NOMO-1 treated with DMSO at 0.1 percent for 48 hours (cell line): ENCODE measurements around the gene CCM2L.

Source experiments
- DNase-seq: peaks from one replicate; lab custom pipeline; 2025; ENCODE audit not compliant: unreplicated experiment; lab: John Stamatoyannopoulos, UW

CCM2L gene

DNA sequence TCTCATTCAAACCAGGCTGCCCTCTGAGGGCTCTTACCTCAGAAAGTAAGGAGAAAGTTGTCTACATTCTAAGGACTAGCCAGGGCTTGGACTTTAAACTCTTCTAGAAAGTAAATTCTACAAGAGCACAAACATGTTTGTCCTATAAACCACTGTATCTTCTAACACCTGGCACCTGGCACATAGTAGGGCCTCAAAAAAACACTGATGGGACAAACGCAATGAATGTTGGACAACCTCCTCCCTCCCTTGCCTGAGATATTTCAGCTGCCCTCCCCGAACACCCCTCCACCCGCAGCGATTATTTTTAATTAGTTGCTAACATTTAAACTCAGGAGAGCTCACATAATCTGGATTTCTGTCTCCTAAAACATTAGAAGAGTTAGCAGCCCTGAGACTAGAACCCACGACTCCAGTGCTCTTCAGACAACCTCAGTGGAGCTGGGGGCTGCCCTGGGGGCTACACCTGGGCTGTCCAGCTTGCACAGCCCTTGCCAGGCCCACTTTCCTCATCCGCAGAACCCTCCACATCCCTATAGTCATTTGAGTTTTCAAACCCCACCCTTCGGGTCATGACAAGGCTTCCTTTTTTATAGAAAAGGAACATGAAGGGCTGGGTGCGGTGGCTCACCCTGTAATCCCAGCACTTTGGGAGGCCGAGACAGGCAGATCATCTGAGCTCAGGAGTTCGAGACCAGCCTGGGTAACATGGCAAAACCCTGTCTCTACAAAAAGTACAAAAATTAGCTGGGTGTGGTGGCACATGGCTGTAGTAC is 46.7 kb downstream of the CCM2L start:
- no peak for DNase-seq

DNA sequence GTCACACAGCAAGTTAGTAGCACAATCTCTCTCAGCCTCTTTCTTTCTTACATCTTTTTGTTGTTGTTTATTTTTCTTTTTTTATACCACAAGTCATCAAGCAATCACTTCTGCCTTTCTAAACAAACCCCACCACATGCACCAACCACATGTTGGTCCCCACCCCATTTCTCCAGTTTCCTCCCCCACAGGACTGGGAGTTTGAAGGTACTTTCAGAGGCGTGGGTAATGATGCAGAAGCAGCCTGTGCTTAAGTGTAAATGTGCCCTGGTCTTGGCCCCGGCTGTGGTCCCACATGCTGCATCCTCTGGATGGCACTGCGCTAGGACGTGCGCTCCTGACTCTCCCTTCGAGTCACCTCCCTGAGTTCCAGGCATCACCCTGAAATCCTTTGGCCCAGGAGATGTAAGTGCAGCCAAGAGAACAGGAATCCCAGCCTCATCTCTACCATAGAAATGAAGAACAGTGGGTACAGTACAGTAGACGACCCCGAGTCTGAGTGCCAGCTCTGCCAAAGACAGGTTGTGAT is 47.5 kb downstream of the CCM2L start:
- no peak for DNase-seq

DNA sequence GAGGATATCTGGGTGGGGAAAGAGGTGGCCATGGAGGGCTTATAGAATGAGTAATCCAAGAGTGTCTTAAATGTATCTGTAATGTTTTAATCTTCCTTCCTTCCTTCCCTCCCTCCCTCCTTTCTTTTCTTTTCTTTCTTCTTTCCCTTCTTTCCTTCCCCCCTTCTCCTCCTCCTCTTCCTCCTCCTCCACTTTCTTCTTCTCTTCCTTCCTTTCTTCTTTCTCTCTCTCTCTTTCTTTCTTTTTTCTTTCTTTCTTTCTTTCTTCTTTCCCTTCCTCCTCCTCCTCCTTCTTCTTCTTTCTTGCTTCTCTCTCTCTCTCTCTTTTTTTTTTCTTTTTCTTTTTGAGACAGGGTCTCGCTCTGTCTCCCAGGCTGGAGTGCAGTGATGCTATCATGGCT is 49.0 kb downstream of the CCM2L start:
- DNase-seq, result no peak

DNA sequence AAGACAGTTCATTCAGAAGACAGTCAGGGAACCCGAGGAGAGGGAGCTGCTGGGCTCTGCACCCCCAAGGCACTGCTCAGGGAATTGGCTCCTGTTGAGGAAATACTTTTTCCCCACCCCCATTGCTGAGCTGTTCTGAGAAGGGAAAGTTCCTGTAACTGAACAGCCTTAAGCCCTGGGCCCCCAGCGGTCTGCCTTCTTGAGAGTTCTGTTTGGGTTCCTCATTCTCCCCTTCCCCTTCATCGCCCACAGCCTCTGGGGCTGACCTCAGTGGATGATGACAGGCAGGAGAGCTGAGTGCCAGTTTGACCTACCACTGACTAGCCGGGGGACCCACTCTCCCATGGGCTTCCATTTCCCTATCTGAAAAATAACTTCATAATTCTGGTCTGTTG is 52.5 kb downstream of the CCM2L start:
- DNase-seq, result peak; percentile 93

DNA sequence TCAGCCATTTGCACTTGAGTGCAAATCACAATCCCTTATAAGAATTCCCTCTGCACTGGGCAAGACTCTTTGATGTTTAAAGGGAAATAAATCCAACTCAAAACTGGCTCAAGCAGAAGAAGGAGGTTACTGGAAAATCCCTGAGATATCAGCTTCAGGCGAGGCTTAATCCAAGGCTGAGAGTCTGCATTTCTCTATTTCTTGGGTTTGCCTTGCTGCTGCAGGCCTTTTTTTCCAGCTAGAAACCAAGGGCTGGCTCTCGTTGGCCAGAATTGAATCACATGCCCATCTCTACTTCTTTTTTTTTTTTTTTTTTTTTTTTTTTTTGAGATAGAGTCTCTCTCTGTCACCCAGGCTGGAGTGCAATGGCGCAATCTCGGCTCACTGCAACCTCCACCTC is 53.5 kb downstream of the CCM2L start:
- peak; percentile 65 for DNase-seq

DNA sequence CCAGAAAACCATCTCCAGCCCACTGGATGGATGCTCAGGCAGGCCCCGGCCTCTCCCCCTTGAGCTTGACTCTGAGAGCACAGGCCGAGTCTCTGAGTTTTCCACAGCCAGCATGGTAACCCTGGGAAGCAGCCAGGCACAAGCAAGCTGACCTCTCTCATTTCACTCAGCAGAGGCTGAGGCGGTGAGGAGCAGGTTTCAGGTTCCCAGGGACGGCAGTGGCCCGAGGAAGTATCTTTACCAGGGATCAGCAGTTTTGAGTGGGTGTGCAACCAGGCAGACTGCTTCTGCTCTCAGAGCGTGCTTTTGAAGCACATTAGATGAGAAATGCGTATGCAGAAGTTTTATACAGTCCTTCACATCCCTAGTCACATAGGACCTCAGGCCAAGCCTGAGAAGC is 54.4 kb downstream of the CCM2L start:
- no peak for DNase-seq

DNA sequence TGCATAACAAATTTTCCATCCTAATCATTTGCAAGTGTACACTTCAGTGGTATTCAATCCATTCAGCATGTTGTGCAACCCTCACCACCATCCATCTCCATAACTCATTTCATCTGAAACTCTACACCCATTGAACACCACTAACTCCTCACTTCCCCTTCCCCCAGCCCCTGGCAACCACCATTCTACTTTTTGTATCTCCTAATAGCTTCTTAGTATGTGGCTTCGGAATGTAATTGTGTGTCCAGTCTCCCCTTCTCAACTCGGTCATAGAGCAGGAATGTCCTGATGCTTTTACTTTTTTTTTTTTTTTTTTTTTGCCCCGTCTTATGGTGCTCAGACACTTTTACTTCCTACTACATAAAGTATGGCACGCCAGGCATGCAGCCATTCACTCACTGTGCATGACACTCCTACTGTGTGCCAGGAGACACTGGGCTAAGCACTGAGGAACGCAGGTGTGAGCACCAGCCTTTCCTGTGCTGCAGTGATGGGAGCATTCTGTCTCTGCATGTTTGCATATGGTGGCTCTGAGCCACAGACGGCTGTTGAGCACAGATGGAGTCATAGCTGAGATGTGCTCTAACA is 57.1 kb downstream of the CCM2L start:
- peak; percentile 73 for DNase-seq

DNA sequence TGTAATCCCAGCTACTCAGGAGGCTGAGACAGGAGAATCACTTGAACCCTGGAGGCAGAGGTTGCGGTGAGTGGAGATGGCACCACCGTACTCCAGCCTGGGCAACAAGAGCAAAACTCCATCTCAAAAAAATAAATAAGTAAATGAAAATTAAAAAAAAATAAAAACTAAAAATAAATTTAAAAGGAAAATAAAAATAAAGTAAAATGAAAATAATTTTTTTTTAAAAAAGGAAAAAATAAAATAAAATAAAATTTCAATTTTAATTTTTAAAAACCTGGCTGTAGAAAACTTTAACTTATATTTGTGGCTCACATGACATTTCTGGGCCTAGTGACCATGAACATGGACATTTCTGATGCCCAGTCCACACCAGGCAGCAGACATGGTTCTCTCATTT is 57.9 kb downstream of the CCM2L start:
- no peak for DNase-seq

DNA sequence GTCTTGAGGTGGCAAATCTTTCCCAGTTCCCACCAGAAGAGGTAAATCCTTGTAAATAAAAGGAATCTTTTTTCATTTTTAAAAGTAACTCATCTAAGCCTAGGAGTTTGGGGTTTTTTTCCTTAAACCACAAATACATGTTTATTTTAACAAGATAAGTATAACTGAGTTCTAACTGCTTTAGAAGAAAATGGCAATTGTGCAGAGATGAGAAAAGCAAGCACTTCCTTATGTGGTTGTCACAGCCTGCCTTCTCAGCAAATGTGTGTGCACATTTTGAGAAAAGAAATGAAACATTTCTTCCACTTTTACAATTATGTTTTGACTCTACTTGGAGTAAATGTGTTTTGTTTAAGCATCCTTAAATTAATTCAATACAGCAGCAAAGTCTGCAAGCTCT is 59.5 kb downstream of the CCM2L start:
- no peak for DNase-seq

DNA sequence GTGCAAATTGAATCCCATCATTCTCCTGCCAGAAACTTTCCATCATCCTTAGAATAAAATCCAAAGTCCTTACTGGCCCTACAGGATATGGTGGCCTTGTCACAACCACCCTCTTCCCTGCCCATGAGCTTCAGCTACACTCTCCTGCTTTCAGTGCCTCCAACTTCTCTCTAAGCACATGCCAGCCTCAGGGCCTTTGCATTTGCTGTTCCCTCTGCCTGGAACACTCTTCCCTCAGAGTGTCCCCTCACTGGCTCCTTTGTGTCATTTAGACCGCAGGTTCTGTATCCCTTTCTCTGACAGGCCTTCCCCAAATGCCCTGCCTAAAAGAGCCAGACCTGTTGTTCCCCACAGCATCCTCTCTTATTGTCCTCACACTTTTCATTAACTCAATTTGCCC is 60.0 kb downstream of the CCM2L start:
- no peak for DNase-seq

DNA sequence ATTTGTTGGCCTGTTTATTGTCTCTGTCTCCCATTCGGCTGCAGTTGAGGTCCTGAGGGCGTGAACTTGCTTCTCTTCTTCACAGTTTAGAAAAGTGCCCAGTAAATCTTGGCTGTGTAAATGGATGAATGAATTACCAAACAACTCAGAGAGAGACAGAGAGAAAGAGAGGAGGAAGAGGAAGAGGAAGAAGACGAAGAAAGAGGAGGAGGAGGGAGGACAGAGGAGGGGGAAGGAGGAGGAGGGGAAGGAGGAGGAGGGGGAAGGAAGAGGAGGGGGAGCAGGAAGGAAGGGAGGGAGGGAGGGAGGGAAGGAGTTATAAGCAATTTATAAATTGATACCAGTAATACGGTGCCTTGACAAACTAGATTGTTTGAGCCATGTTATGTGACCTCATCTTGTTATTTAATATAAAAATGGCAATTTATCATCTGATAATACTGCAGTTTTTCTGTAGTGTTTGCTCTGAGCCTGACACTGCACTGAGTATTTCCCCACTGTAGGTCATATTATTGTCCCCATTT is 60.5 kb downstream of the CCM2L start:
- DNase-seq, result no peak

DNA sequence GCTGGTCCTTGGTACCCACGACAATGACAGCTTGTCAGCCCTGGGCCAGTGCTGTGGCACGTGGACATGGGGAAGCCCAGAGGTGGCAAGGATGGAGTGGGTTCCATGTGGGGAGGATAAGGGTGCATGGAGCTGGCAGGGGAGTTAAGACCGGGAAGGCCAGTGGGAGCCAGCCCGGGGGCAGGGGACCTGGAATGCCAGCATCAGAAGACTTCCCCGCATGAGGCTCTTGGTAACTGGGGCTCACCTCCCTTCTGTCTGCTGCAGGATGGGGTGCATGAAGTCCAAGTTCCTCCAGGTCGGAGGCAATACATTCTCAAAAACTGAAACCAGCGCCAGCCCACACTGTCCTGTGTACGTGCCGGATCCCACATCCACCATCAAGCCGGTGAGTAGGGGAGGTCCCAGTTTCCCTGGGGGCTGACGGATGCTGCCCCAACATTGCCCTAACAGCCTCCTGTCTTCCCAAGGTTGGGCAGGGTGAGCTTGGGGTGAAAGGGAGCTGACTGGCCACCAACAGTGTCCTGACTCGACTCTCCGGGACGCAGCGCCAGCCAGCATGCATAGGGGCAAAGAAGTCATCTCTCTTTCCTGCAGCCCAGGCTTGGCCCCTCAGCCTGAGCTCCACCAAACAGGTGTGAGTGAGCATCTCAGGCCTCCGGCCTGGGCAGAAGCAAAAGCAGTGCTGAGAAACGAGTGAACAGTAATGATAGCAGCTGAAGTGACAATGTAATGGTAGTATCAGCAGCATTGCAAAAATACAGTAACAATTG is 61.3 kb downstream of the CCM2L start:
- DNase-seq, result no peak

DNA sequence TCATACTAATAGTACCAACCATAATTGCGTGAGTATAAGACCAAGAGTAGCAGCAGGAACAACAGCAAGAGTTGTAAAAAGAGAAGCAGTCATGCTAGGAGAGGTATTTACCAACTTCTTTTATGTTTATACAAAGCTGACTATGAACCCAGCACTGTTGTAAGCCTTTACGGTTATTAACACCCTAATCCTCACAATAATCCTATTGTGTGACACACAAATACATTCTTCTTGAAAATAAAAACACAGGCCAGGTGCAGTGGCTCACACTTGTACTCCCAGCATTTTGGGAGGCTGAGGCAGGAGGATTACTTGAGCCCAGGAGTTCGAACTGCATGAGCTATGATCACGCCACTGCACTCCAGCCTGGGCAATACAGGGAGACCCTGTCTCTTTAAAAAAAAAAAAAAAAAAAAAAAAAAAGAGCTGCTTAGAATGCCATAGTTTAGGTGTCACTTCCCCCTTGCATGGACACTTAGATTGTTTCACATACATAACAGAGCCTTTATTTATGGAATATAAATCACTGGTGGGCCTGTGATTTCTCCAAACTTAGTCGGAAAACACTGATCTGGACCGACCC is 62.0 kb downstream of the CCM2L start:
- DNase-seq, result no peak

DNA sequence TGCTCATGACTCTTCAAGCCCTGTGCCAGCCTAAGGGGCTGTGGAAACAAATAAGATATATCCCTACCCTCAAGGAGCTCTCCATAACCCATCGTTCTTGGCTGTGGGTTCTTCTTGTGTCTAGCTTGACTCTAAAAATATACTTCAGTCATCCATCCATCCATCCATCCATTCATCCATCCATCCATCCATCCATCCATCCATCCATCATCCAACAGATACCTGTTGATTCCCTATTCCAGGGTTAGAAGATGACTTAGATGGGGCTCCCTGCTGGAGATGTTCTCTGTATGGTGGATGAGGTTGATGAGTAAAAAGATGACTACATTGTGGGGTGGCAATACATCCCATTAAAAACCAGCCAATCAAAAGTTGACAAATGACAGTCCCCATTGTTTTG is 65.3 kb downstream of the CCM2L start:
- no peak for DNase-seq

DNA sequence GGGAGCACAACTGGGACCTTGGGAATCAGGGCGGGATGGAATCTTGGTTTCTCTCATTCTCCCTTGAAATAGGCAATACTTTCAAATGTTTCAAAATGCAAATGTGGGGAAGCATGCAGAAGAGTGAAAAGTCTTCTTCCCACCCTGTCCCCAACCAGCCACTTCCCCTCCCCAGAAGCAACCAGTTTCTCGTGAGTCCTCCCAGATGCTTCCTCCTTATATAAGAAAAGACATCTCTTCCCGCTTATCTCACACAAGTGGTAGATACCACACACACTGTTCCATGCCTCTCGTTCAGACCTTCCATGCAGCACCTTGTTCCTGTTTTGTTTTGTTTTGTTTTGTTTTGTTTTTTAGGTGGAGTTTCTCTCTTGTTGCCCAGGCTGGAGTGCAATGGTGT is 67.0 kb downstream of the CCM2L start:
- no peak for DNase-seq

DNA sequence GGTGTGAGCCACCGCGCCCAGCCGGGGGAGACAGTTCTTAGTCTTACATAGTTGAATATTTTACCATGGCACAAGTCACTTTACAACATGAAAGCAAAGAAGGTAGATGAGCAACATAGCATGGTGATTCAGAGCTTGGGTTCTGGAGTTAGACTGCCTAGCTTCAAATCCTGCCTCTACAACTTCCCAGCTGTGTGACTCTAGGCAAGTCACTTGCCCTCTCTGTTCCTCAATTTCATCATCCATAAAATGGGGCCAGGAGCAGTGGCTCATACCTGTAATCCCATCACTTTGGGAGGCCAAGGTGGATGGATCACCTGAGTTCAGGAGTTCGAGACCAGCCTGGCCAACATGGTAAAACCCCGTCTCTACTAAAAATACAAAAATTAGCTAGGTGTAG is 68.1 kb downstream of the CCM2L start:
- no peak for DNase-seq

DNA sequence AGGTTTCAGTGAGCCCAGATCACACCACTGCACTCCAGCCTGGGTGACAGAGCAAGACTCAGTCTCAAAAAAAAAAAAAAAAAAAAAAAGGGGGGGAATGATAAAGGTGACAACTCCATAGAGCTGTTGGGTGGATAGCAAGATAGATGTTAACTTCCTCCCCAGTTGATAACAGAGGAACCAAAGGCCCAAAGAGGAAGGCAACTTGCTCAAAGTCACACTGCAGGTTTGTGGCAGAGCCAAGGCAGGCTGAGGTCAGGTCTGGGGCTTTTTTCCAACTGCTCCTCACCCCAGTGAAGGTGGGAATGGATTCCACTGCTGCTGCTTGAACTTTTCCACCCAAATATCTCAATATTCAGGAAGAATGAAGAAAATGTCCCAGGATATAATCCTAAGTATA is 68.6 kb downstream of the CCM2L start:
- DNase-seq, result peak; percentile 26

DNA sequence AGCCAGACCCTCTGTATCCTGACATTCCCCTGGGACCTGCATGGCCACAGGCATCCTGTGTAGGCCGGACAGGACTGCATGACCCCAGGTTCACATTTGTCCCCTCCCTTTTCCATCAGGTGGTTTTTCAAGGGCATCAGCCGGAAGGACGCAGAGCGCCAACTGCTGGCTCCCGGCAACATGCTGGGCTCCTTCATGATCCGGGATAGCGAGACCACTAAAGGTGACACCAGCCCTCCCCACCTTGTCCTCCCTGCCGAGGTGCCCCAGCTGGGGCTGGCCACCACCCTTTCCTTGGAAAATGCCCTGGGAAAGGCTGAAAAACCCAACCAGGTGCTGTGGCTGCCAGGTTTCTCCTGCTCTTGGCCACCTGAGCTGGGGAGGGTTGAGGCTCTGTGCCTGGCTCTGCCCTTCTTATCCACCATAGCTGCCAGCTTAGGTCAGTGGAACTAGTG is 69.4 kb downstream of the CCM2L start:
- DNase-seq, result no peak

DNA sequence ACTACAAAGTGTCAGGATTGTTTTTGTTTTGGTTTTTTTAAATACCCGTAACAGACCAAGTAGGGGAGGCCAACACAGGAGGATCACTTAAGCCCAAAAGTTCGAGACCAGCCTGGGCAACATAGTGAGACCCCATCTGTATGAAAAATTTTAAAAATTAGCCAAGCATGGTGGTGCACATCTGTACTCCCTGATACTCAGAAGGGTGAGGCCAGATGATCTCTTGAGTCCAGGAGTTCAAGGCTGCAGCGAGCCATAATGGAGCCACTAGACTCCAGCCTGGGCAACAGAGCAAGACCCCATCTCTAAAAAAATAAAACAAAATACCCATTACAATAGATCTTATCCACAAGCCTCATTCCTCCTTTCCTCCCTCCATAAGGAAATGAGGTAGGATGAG is 70.5 kb downstream of the CCM2L start:
- no peak for DNase-seq
